Measurements from ENCODE around the gene SYNC. TPM values are rescaled to one million over a fixed set of nuclear protein-coding genes. Genes with fewer than 3 reads are reported as not detected.
"Not testable (repeated sequence)": the region's sequence is repeated elsewhere in the genome, so short reads cannot be mapped to it uniquely, and the experiment has no call there.

The SYNC gene
- polyA plus RNA-seq, 1 donor = 51.6 TPM

GRCh38 chr1:32642292-32642827, 60.2 kb downstream of the SYNC start:
- not testable (repeated sequence) for DNase-seq

- no peak for DNase-seq
Observed at GRCh38 chr1:32639489-32640075, 63.0 kb downstream of the SYNC start.

GRCh38 chr1:32636914-32637645, 65.5 kb downstream of the SYNC start:
- DNase-seq = no peak

GRCh38 chr1:32635508-32636277, 66.9 kb downstream of the SYNC start:
- DNase-seq = no peak

GRCh38 chr1:32632829-32633228, 69.7 kb downstream of the SYNC start:
- DNase-seq = no peak

GRCh38 chr1:32630173-32630572, 72.4 kb downstream of the SYNC start:
- not testable (repeated sequence) for DNase-seq

Other genes starting within 250 kb of the SYNC start
- 0.14 TPM for gene ZBTB8B, start 237.7 kb downstream of the SYNC start, polyA plus RNA-seq (ENCODE audit: insufficient read length)
- gene ZBTB8A, start 163.3 kb downstream of the SYNC start, polyA plus RNA-seq (ENCODE audit: insufficient read length) = 10.5 TPM
- gene ZBTB8OS, start 52.2 kb downstream of the SYNC start, polyA plus RNA-seq (ENCODE audit: insufficient read length) = 23.2 TPM
- gene RBBP4, start 51.6 kb downstream of the SYNC start, polyA plus RNA-seq (ENCODE audit: insufficient read length) = 149 TPM
- gene YARS1, start 114.6 kb upstream of the SYNC start, polyA plus RNA-seq (ENCODE audit: insufficient read length) = 40.4 TPM
- gene S100PBP, start 114.9 kb upstream of the SYNC start, polyA plus RNA-seq (ENCODE audit: insufficient read length) = 23.7 TPM
- 209 TPM for gene FNDC5, start 168.1 kb upstream of the SYNC start, polyA plus RNA-seq (ENCODE audit: insufficient read length)
- 0.92 TPM for gene HPCA, start 183.7 kb upstream of the SYNC start, polyA plus RNA-seq (ENCODE audit: insufficient read length)
- gene TMEM54, start 198.6 kb upstream of the SYNC start, polyA plus RNA-seq (ENCODE audit: insufficient read length) = 5.7 TPM